HFFc6 (cell line): ENCODE measurements around the gene WAC. TPM values are rescaled to one million over a fixed set of nuclear protein-coding genes. Genes with fewer than 3 reads are reported as not detected.
A peak's percentile ranks its signal among the peaks of the same experiment; 100 is the strongest.
"Not testable (repeated sequence)": the region's sequence is repeated elsewhere in the genome, so short reads cannot be mapped to it uniquely, and the experiment has no call there.

Experiments used
- DNase-seq: peaks from one replicate; pipeline ENCODE4 v3.0.0-alpha.2; 2018
- H3K27ac Mint-ChIP-seq: 2 replicates; pipeline ENCODE4 v1.8.0; 2020; ENCODE audit warnings: mild to moderate bottlenecking, mixed read lengths
- H3K27me3 Mint-ChIP-seq: 2 replicates; pipeline ENCODE4 v1.8.0; 2021; ENCODE audit warnings: mild to moderate bottlenecking, moderate library complexity, mixed read lengths; ENCODE audit not compliant: insufficient read depth
- H3K36me3 Mint-ChIP-seq: 2 replicates; pipeline ENCODE4 v1.8.0; 2021; ENCODE audit warnings: low read depth, mixed read lengths
- H3K4me1 Mint-ChIP-seq: 2 replicates; pipeline ENCODE4 v1.8.0; 2020; ENCODE audit warnings: low read depth, mixed read lengths
- H3K4me3 Mint-ChIP-seq: 2 replicates; pipeline ENCODE4 v1.8.0; 2020; ENCODE audit warnings: mild to moderate bottlenecking, moderate library complexity, mixed read lengths
- H3K9me3 Mint-ChIP-seq: 2 replicates; pipeline ENCODE4 v1.8.0; 2020; ENCODE audit warnings: mild to moderate bottlenecking, mixed read lengths
- CTCF ChIP-seq: fragments of 200-600 bp; sonication (generic); IDR thresholded peaks from 2 replicates; pipeline ENCODE4 v1.5.0; 2021; ENCODE audit warnings: antibody characterized with exemption, mild to moderate bottlenecking
- total RNA-seq, 6 experiments: library from RNA; stranded (reverse); fragmentation: NEBNext Ultra II Directional; extraction: Animal tissue kit (Norgen Biotek cat#: 25700); gene quantifications; 2 replicates in 1 of 6; 3 replicates in 5 of 6; pipeline ENCODE4 v1.2.3, GENCODE V29; 2021

Gene WAC
- total RNA-seq, 6 experiments from 2014 or later, result 67.2 to 81.5 (median 74.3) TPM

- TF ChIP-seq CTCF, result no peak
- Mint-ChIP-seq H3K27me3 (no peaks in the 10 kb centered on the region), H3K36me3 (peaks cover 45% of the 10 kb centered on the region), H3K9me3 (no peaks in the 10 kb centered on the region), H3K4me1 (peaks cover 60% of the 10 kb centered on the region), H3K4me3 (0 out of 2 replicates have a peak overlapping the region, but pooled peaks have one; percentile 32), H3K27ac (peak overlapping the region; percentile 15; the same call in 1 of the 2 replicates)
- peak; percentile 17 for DNase-seq
Measured at GRCh38 chr10:28595613-28596012, 62.7 kb downstream of the WAC start.

GRCh38 chr10:28600056-28600455 is 67.1 kb downstream of the WAC start:
- no peak overlapping the region for H3K27ac Mint-ChIP-seq
- no peaks in the 10 kb centered on the region for H3K27me3 Mint-ChIP-seq
- TF ChIP-seq CTCF, result no peak
- no peak overlapping the region for H3K4me3 Mint-ChIP-seq
- H3K4me1 Mint-ChIP-seq, result peaks cover 30% of the 10 kb centered on the region
- H3K36me3 Mint-ChIP-seq, result peaks cover 25% of the 10 kb centered on the region
- H3K9me3 Mint-ChIP-seq, result no peaks in the 10 kb centered on the region
- no peak for DNase-seq

DNA sequence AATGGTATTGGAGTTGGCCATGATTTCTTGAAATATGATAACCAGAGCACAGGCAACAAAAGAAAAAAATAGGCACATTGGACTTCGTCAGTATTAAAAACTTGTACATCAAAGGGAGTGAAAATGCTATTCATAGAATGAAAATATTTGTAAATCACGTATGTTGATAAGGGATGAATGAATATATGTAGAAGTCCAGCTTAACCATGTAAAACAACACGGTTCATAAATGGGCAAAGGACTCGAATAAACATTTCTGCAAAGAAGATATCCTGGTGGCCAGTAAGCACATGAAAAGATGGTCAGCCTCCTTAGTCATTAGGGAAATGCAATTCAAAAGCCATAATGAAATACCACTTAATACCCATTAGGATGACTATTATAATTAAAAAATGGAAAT is 68.1 kb downstream of the WAC start:
- Mint-ChIP-seq H3K27ac (no peak overlapping the region), H3K36me3 (peaks cover 20% of the 10 kb centered on the region), H3K4me3 (no peak overlapping the region), H3K4me1 (peaks cover 20% of the 10 kb centered on the region), H3K9me3 (no peaks in the 10 kb centered on the region), H3K27me3 (no peaks in the 10 kb centered on the region; the same call in 1 of the 2 replicates)
- no peak for TF ChIP-seq CTCF
- no peak for DNase-seq

GRCh38 chr10:28604567-28605536 is 71.9 kb downstream of the WAC start:
- Mint-ChIP-seq H3K36me3 (peaks cover 17% of the 10 kb centered on the region), H3K4me1 (peaks cover 5% of the 10 kb centered on the region; the same call in 1 of the 2 replicates), H3K27ac (no peak overlapping the region), H3K9me3 (no peaks in the 10 kb centered on the region), H3K4me3 (no peak overlapping the region), H3K27me3 (peaks cover 2% of the 10 kb centered on the region; the same call in 1 of the 2 replicates)
- DNase-seq, result no peak
- no peak for TF ChIP-seq CTCF

DNA sequence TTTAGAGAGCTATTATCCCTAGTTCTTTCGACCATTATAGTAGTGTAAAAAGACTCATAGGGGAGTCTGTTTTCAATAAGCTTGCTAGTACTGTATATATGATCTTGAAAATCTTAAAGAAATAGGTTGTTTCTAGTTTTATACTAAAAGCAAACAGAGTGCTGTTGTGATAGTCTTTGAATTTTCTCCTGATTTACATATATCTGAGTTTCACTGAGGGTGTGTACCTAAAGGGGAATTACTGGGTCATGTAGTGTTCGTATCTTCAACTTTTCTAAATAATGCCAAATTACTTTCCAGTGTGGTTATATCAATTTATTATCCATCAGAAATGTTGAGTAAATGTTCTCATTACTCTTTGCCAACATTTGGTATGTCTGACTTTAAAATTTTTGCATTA is 73.7 kb downstream of the WAC start:
- no peak for DNase-seq
- TF ChIP-seq CTCF, result no peak
- H3K9me3 Mint-ChIP-seq, result no peaks in the 10 kb centered on the region
- peaks cover 24% of the 10 kb centered on the region for H3K36me3 Mint-ChIP-seq
- H3K27me3 Mint-ChIP-seq, result peaks cover 4% of the 10 kb centered on the region
- H3K27ac Mint-ChIP-seq, result no peak overlapping the region
- H3K4me3 Mint-ChIP-seq, result no peak overlapping the region
- H3K4me1 Mint-ChIP-seq, result no peaks in the 10 kb centered on the region

- H3K27me3 Mint-ChIP-seq, DNase-seq, H3K4me1 Mint-ChIP-seq, H3K4me3 Mint-ChIP-seq, H3K9me3 Mint-ChIP-seq, H3K27ac Mint-ChIP-seq: not testable (repeated sequence)
- peaks cover 47% of the 10 kb centered on the region for H3K36me3 Mint-ChIP-seq
Measured at GRCh38 chr10:28609636-28610035, 76.7 kb downstream of the WAC start.
